ENCODE results near the gene CDH4.

CDH4 gene
- total RNA-seq, result 0.05 to 0.13 reads per million in 2 donors

DNA sequence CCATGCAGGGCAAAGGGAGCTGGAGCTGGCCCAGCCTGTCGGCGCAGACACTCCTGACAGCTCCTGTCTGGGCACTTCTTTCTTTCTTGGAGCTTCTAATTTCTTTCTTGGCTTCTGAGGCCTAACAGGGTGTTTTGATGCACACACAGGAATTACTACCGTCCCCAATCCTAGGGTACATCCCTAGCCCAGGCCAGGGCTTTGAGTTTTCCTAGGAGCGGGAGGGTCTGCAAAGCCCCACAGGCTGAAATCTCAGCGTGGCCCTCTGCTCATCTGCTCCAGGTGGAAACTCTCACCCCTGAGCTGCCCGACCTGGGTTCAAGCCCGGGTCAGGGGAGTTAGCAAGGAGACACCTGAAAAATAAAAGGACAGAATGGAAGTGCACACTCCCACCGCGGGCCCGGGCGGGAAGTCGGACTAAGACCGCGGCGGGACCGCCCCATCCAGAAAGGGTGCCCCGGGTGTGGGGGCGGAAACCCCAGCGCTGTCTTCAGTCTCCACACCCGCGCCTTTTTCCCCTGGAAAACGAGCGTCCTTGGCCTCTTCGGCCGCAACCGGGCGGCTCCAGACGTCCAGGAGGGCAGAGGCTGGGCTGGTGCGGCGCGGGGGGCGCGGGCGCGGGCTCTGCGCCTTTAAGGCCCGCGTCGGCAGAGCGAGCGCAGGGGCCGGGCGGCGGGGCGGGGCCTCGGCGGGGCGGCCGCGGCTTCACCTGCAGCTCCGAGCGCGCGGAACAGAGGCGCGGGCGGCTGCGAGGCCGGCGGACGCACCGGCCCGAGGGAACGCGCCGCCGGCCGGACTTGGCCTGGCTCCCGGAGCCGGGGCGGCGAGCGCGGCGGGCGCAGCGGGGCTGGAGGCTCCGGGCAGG is at the start of gene CDH4:
Gene CDH4 (plus strand): TSS at position 733 of the 865 bp plus-strand sequence.
- no peak for DNase-seq

DNA sequence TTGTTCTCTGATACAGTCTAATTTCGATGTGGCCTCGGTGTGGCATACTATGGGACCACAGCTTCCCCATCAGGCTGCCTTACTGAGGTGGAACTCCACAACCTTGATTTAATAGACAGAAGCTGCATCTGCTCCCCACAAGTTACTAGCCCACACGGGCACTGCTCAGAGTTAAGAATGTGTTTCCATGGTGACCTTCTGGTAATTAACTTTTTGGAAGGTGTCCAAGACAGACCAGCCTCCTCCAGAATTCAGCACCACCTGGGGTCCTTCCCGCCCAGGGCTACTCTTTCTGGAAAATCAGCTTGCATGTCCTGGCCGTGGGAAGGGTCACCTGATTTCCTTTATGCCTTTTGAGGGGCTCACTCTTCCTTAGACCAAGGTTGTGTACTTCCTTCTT is 48.7 kb upstream of the CDH4 start:
- no peak for DNase-seq

DNA sequence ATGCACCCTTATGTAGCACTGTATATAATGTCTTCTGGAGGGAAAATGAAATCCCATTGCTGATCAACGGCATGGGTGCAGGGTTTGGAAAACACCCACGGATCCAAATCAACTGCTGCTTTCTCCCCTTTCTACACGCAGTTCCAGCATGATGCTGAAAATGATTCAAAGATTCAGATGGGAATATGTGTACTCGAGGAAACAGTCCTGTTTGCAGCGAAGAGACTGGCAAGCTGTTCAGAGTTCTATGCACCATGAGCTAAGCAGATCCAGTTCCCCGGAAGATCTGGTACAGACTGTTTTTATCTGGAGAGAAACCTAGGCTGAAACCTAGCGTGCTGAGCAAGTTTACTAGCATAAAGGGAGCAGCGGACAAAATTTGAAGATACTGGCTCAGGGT is 47.9 kb upstream of the CDH4 start:
- DNase-seq, result no peak

DNA sequence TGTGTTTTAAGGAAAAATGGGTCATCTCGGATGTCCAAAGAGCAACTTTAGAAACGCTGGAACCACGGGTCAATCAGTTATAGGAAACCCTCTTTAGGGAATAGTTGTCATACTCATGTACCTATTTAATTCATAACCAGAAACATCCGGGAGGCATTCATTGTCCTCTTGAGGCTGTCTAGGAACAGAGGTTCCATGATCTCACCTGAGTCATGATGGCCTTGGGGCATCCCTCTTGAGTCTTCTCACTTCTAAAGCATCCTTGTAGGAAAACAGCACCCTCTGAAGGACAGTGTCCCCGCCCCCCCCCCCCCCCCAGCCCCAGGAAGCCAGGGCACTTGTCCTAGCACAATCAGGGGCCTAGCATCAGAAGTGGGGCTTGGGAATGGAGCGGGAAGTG is 46.3 kb upstream of the CDH4 start:
- DNase-seq, result no peak

DNA sequence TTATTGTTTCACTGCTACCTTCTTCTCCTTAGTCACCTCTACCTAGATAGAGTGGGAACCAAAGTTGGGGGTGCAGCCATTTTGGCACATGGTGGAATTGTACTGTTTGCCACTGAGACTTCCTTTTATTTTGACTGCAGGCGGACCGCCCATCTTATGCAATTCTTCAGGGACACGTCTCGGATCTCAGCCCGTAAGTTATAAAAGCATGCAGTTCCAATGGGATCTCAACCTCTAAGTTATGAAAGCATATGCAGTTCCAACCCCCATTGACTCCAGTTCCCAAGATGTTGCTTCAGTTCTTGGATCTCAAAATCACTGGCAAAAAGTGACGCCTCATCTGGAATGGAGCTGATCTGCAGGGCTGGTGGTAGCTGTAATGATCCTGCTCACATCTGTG is 41.2 kb upstream of the CDH4 start:
- no peak for DNase-seq

DNA sequence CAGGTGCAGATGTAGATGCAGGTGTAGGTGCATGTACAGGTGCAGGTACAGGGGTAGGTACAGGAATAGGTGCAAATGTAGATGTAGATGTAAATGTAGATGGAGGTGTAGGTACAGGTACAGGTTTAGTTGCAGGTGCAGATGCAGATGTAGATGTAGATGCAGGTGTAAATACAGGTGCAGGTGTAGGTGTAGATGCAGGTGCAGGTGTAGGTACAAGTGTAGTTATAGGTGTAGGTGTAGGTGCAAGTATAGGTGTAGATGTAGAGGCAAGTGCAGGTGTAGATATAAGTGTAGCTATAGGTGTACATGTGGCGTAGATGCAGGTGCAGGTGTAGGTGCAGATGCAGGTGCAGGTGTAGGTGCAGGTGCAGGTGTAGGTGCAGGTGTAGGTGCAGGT is 34.2 kb upstream of the CDH4 start:
- no peak for DNase-seq

DNA sequence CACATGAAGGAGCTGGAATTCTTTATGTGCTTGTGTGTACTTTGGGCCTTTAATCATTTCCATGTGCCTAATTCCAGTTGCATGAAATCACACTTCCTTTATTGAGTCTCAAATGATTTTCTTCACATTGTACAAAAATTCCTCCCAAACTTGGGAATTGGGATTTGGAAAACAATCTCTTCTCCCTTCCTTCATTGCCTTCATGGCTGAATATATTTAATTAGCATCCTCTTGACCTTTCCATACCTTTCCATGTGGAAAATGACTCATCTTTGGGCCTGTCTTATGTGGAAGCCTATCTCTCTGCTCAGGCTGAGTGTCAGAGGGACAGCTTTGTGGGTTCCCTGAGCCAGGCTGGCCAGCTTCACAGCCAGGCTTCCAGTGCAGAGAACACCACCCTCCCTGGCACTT is 33.0 kb upstream of the CDH4 start:
- DNase-seq, result no peak

DNA sequence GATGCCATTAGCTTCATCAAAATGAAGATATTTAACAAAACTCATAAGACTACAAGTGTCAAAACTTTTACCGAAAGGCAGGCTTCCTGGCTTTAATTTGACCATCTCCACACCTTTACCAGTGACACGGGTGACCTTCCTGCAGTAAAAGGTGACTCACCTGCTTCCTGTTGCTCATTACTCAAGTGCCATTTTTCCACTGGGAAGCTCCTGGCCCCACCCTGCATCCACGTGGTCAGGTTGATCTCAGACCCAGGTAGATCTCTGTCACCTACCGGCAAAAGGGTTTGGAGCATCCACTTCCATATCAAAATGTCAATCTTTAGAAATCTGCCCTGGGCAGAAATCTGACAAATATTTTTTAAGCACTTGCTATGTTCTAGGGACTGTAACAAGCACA is 31.9 kb upstream of the CDH4 start:
- DNase-seq, result no peak

DNA sequence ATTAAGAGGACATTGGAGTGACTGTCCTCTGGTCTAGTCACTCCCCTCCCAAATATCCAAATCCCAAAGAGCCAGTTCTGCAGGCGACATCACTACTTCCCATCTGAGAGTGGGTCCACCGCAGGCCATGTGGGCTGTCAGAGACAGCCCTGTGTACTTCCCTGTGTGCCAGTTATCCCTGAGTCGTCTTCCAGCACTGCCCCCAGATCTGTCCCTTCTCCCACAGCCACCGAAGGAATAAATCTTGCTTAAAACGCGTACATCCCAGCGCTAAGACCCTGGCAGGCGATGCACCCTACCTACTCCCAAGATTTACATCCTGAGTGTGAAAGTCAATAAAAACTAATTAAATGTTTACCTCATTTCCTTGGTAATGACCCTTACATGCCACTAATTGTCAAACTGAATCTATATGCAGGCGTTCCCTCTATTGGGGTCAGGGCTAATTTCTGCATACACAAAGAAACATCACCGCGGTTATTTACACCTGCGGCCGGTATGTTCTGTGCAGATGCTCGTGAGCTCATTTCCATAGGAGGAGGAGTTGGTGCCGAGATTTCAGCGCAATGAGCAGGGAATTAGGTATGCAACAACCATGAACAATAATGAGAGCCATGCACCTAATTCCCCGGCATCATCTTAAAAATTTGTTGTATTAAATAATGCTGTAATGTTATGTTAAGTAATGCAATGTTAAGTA is 31.3 kb upstream of the CDH4 start:
- DNase-seq, result no peak

DNA sequence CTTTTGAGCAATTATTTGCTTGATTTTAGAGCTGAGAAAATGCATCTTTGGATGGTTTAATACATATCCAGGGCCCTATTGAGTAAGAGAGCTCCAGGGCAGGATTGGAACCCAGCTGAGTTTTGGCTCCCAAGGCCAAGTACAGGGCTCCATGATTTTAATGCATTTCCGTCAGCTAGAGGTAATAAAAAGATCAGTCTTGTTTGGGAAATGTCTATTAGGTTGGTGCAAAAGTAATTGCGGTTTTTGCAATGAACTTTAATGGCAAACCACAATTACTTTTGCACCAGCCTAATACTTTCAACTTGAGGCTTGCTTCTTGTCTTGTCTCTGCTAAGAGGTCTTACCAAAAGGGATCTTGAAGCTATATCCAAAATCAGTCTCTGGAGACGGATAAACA is 29.4 kb upstream of the CDH4 start:
- no peak for DNase-seq

DNA sequence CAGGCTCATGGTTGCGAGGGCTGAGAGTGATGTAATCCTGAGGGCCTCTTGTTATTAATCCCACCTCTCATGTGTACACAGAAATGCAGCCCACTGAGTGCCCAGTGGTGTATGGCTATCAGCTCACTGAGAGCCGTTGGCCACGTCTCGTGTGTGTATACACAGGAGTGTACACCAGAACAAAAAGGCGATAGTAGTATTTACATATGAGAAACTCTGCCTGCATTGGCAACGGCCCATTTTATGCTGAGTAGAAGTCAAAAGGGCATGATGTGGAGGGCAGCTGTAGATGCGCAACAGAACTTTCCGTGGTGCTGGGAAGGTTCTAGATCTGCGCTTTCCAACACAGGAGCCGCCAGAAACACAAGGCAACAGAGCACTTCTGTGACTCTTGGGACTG is 28.9 kb upstream of the CDH4 start:
- no peak for DNase-seq

DNA sequence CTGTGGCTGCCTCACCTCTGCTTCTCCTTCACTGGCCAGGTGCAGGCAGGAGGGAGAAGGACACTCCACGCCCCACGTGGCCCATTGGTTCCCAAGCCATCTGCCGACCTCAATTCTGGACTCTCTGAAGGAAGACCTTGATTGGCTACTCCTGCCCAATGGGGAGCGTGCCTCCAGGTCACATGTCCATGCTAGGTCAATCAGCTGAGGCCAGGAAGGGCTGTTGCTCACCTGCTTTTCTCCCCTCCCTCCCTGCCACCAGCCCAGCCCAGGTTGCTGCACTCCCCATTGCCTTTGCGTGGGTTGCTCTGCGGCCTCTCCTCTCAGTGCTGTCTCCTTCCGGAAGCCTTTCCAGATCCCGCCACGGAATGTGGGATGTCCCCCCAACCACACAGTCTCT is 21.9 kb upstream of the CDH4 start:
- no peak for DNase-seq

DNA sequence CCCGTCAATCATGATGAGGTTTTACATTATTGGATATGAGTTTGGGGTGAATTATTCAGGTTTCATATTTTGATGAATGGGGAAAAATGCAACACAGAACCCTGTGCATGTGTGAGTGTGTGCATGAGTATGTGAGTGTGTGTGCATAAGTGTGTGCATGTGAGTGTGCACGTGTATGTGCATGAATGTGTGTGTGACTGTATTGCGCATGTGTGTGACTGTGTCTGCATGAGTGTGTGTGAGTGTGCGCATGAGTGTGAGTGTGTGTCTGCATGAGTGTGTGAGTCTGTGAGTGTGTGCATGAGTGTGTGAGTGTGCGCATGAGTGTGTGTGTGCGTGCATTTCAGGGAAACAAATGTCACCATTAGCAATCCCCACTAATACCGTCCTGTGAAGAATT is 18.5 kb upstream of the CDH4 start:
- DNase-seq, result no peak

DNA sequence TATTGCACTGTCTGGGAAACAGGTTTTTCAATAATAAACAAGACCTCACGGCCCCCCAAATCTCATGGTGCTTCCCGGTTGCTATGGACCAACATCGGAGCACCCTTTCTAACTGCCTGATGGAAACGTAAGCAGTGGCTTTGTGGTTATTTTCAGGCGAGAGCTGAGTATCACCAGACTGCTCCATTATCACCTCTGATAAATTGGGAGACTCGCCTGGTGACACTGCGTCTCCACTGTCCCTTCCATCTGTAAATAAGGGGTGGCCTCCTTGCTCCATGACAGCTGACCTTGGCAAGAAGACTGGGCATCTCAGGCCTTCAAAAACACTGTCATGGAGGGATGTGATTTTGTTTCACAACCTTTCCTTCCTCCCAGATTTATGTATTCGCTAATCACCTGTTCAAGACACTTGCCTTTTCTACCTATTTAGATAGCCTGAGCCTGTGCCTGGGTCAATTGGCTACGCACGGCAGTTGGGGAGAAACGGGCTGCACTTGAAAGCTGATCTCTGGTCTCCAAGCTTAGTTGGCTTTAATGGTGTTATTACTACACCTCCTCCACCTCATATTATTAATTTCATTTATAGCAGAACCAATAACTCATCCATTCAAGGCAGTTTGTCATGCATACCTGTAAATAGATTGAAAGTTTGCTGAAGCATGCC is 17.7 kb upstream of the CDH4 start:
- no peak for DNase-seq

DNA sequence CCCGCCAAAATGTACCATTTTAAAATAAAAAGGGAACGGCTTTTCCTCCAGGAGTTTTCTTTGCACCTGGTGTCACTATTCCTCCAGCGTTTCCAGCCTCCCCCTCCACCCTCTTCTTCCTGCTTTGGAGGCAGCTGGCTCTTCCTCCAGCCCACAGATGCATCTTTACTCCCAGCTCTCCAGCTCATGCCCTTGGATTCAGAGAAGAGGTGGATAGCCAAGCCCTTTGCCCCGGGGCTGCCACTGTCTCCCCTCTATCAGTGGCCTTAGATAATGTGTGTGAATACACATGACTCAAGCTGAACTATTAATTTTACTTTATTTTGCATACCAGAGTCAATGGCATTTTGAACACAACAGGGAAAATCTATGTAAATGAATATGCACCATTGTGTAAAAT is 15.3 kb upstream of the CDH4 start:
- DNase-seq, result no peak

DNA sequence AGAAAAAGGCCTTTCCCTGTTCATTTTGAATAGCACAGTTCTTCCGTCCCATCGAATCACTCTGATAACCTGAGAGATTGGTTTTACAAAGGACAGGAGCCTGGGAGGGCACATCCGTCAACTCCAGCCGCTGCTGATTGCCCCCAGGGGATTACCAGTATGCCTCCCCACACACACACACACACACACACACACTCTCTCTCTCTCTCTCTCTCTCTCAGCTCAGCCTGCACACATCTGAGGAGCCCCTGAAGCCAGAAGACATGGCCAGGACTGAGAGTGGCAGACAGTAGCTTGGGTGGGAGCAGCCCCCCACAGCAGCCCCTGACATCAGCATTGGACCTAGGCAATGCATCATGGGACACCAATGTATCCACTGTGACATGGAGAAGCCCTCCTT is 13.2 kb upstream of the CDH4 start:
- DNase-seq, result no peak

DNA sequence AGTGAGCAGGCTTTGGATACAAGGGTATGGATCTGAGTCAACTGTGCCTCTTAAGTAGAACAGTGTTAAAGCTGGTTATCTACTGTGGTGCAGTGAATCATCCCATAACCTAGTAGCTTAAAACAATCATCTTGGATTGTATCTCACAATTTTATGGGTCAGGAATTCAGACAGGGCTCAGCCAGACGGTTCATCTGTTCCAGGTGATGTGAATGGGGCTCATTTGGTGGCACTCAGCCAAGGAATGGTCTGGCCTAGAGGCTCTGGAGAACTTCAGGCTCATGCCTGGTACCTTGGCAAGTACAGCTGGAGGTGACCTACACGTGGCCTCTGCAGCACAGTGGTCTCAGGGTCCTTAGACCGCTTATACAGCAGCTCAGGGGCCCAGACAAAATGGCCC is 11.2 kb upstream of the CDH4 start:
- no peak for DNase-seq

DNA sequence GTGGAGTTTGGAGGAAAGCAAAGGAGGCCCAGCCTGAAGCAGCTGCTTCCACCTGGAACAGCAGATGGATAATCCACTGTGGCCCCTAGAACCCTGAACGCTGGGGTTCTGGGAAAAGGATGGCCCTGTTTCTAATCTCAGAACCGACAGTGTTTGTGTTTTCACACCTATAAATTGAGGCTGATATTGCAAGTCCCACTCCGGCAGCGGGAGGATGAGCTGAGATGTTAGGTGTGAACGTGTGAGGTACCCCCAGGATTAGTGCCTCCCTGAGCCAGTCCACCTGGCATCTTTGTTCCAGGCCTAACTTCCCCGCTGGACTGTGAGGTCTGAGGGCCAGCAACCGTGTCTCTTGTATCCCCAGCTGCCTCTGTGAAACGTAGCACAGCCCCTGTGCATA is 7.8 kb upstream of the CDH4 start:
- no peak for DNase-seq

DNA sequence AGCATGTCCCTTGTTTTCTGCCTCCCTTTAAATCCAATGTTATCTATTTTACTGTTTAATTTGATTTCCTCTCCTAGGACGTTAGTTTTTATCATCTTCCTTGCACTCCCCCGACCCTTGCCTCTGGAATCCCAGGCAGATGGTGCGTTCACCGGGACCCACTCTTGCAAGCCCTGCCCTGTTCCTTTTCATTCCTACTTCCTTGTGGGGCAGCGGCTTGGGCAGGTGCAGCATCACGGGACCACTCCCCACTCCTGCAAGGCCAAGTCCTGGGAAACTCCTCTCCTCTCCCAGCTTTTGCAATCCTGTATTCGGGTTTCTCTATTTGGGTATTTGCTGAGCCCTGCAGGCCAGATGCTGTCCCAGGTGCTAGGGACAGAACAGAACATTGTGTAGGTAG is 5.8 kb upstream of the CDH4 start:
- DNase-seq, result no peak

DNA sequence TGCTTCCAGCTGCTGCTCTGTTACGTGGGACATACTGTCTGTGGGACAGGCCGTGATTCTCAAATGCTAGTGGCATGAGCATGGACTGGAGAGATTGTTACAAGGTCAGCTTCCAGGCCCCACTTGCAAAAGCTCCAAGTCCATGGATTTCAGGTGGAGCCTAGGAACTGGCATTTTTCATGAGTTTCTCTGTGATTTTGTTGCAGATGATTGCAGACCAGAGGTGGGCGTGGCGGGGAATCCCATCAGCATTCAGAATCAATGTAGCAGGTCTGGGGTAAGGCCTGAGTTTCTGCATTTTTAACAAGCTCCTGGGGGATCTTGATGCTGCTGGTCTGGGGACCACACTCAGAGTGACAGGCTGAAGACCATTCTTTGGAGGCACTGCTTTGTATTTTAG is 2.4 kb upstream of the CDH4 start:
- no peak for DNase-seq

DNA sequence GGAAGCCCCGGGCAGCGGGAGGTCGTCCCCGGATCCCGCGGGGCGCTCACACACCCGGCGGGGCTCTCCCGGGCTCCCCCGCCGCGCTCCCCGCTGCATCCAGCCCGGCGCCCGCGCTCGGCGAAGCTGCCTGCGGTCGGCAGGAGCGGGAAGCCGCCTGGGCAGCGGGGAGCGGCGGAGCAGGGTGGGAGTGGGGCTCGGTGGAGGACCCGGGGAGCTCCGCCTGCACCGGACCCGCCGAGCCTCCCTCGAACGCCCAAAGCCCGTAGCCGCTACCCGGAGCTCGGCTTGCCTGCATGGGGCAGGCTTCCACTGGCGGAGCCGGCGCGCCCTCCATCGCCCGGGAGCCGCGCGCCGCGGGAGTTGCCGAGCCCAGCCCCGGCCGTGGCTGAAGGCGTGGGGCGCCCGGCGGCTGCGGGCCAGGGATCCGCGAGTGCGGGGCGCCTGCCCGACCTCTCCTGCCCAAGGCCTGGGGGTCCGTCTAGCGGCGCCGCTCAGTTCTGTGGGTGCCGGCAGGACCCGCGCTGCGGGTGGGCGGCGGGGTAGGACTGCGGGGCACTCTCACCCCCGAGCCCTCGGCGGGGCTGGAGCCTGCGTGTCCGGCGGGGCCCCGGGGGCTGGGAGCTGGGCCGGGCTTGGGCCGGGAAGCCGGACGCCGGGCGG is 671 bp downstream of the CDH4 start:
- DNase-seq, result no peak

DNA sequence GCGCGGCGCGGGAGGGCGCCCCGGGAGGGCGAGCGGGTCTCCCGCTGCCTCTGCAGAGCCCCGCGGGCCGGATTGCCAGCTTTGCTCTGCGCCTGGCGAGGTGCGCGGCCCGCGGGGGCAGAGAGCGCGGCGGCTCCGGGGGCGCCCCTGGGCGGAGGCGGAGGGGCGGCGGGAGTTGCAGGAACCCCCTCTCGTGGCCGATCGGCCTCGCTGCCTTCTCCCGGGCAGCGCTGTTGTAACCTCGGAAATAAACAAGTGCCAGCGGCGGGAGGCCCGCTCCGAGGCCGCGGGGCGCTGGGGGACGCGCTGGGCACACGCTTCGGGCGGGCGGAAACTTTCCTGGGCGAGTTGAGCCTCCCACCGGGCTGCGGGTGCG is 1.2 kb downstream of the CDH4 start:
- no peak for DNase-seq
